ENCODE results near the gene RBMX2. TPM values are rescaled to one million over a fixed set of nuclear protein-coding genes. Genes with fewer than 3 reads are reported as not detected.

The RBMX2 gene
- total and polyA plus RNA-seq, 3 donors from 2014 or later: 13.7 to 18.0 (median 14.1) TPM

DNA sequence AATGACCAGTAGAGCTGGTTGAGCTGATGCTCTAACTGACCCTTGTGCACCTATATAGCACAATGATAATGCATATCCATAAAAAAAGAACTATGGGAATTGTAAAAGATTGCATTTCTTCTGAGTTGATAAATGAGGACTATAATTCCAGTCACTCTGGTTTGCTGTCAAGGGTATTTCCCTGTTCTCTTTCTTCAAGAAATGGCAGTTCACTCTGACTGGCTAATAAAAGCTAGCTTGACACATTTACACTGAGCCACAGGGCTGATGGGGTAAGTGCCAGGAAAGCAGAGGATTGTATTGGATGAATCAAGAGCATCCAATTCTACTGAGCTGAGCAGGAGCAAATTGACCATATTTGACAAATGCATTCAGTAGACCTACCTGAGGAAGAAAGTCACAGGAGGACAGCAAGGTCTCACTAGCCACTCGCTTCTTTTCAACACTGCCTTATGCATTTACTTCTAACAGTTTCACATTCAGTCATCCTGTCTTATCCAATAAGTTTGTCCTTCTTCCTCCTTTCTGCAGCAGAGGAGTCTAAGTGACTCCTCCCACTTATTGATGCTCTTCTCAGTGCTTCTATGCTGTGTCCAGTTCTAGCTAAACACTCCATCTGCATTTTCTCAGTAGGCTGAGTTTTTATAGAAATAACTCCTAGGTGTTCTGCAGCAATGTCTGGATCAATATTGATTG, 43.0 kb downstream of the RBMX2 start:
- no peaks in the 10 kb centered on the region for H3K36me3 ChIP-seq (ENCODE audit: low read depth, missing control alignments)
- intact Hi-C loops (cut with DNase I; ENCODE audit: low total_unique reads): no loop called here
- H3K4me1 ChIP-seq: no peaks in the 10 kb centered on the region
- H3K4me3 ChIP-seq: no peak overlapping the region
- no peak for DNase-seq
- H3K27ac ChIP-seq: no peak overlapping the region
- no peak for TF ChIP-seq POLR2A (IDR thresholded peaks at IDR 0.05)
- TF ChIP-seq, protein P1, sequence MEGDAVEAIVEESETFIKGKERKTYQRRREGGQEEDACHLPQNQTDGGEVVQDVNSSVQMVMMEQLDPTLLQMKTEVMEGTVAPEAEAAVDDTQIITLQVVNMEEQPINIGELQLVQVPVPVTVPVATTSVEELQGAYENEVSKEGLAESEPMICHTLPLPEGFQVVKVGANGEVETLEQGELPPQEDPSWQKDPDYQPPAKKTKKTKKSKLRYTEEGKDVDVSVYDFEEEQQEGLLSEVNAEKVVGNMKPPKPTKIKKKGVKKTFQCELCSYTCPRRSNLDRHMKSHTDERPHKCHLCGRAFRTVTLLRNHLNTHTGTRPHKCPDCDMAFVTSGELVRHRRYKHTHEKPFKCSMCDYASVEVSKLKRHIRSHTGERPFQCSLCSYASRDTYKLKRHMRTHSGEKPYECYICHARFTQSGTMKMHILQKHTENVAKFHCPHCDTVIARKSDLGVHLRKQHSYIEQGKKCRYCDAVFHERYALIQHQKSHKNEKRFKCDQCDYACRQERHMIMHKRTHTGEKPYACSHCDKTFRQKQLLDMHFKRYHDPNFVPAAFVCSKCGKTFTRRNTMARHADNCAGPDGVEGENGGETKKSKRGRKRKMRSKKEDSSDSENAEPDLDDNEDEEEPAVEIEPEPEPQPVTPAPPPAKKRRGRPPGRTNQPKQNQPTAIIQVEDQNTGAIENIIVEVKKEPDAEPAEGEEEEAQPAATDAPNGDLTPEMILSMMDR (IDR thresholded peaks at IDR 0.05): no peak
- no peaks in the 10 kb centered on the region for H3K9me3 ChIP-seq
- H3K27me3 ChIP-seq: no peaks in the 10 kb centered on the region
- 67 to 96% methylated on average over 1 of the region's 1 CpG for WGBS, 2 donors

DNA sequence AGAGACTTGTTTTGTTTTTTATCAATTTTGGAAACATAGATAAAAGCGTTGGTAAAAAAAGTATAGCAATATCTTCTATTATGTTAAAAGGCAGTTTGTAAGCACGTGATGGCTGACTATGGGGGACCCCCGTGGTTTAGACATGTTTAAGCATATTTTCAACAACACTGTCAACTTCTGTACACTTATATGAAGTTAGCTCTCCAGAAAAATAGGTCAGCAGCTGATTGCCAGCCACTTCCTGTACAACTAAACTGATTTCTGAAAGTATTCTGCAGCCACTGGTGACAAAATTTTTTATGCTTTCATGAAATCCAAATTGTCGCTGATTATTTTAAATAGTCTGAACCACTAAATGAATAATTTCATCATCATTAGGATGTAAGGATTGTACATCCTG, 45.2 kb downstream of the RBMX2 start:
- TF ChIP-seq, protein P1 (IDR thresholded peaks at IDR 0.05): no peak
- TF ChIP-seq POLR2A (IDR thresholded peaks at IDR 0.05): no peak
- no peak overlapping the region for H3K4me3 ChIP-seq
- no peak overlapping the region for H3K27ac ChIP-seq
- H3K9me3 ChIP-seq: no peaks in the 10 kb centered on the region
- no peak for DNase-seq
- H3K4me1 ChIP-seq: no peaks in the 10 kb centered on the region
- intact Hi-C loops (cut with DNase I; ENCODE audit: low total_unique reads): no loop called here
- no peaks in the 10 kb centered on the region for H3K36me3 ChIP-seq (ENCODE audit: low read depth, missing control alignments)
- no peaks in the 10 kb centered on the region for H3K27me3 ChIP-seq
- WGBS, 2 donors: 74 to 80% methylated on average over 4 of the region's 4 CpGs

Other genes starting within 250 kb of the RBMX2 start
- gene AIFM1, start 236.1 kb upstream of the RBMX2 start, total RNA-seq: 10 to 100 TPM; 55.1 to 70.1 TPM
- gene AIFM1, start 236.1 kb upstream of the RBMX2 start, polyA plus RNA-seq (ENCODE audit: insufficient read depth, low read depth, low replicate concordance): 67.1 TPM
- gene RAB33A, start 230.0 kb upstream of the RBMX2 start, total RNA-seq: 1 to 10 TPM; 1.4 to 1.7 TPM
- 1.3 TPM for gene RAB33A, start 230.0 kb upstream of the RBMX2 start, polyA plus RNA-seq (ENCODE audit: insufficient read depth, low read depth, low replicate concordance)
- 10 to 100 TPM; 24.5 to 34.4 TPM for gene ZNF280C, start 133.1 kb upstream of the RBMX2 start, total RNA-seq
- gene ZNF280C, start 133.1 kb upstream of the RBMX2 start, polyA plus RNA-seq (ENCODE audit: insufficient read depth, low read depth, low replicate concordance): 12.5 TPM
- 10 to 100 TPM; 15.2 to 19.2 TPM for gene SLC25A14, start 62.1 kb upstream of the RBMX2 start, total RNA-seq
- 16.8 TPM for gene SLC25A14, start 62.1 kb upstream of the RBMX2 start, polyA plus RNA-seq (ENCODE audit: insufficient read depth, low read depth, low replicate concordance)
- gene GPR119, start 16.3 kb upstream of the RBMX2 start, total RNA-seq: under 1 TPM; 0.50 to 0.55 TPM
- gene GPR119, start 16.3 kb upstream of the RBMX2 start, polyA plus RNA-seq (ENCODE audit: insufficient read depth, low read depth, low replicate concordance): not detected

Data from testis (tissue), 3 donors.